H1 (cell line): ENCODE results near the gene RAB3C. TPM values are rescaled to one million over a fixed set of nuclear protein-coding genes. Genes with fewer than 3 reads are reported as not detected.

ENCODE experiments used
- CTCF ChIA-PET: fragments of 300-600 bp; sonication (Branson Sonifier 250); formaldehyde crosslinking; loops from one replicate; lab custom pipeline; 2021; ENCODE audit not compliant: partially characterized antibody; lab: Charles Lee
- POLR2A ChIA-PET: fragments of 300-600 bp; sonication (Branson Sonifier 250); formaldehyde crosslinking; loops from one replicate; lab custom pipeline; 2021; ENCODE audit warnings: inconsistent platforms; ENCODE audit not compliant: partially characterized antibody; lab: Charles Lee
- DNase-seq, 2 experiments: peaks; one replicate each; pipeline versions ENCODE4 v3.0.0 to v3.0.0-alpha.2; 2010 to 2022; ENCODE audit warnings: low spot score in 2 of 2, low read depth in 1 of 2, mixed read lengths in 1 of 2
- FAIRE-seq: peaks from 2 replicates; lab custom pipeline; 2011; peaks lifted over from hg19 to GRCh38; lab: Jason Lieb, UNC
- H2AFZ ChIP-seq: 2 replicates; pipeline ENCODE4 v1.8.1; 2012; ENCODE audit warnings: low read length, inconsistent platforms
- H2AK5ac ChIP-seq: 2 replicates; pipeline ENCODE4 v1.6.1; 2013; ENCODE audit warnings: low read depth, low read length
- H2BK120ac ChIP-seq: replicated peaks from 2 replicates; pipeline ENCODE3; 2013; ENCODE audit warnings: low read depth, low read length, inconsistent platforms
- H2BK12ac ChIP-seq: 2 replicates; pipeline ENCODE4 v1.6.1; 2013; ENCODE audit warnings: low read depth, low read length
- H2BK15ac ChIP-seq: 2 replicates; pipeline ENCODE4 v1.6.1; 2013; ENCODE audit warnings: low read length
- H2BK20ac ChIP-seq: 2 replicates; pipeline ENCODE4 v1.6.1; 2013; ENCODE audit warnings: low read length
- H2BK5ac ChIP-seq: 2 replicates; pipeline ENCODE4 v1.6.1; 2013; ENCODE audit warnings: low read depth, low read length
- H3K14ac ChIP-seq: 2 replicates; pipeline ENCODE4 v1.6.1; 2013; ENCODE audit warnings: inconsistent platforms; ENCODE audit not compliant: insufficient read length
- H3K18ac ChIP-seq: 2 replicates; pipeline ENCODE4 v1.6.1; 2013; ENCODE audit warnings: low read length; ENCODE audit errors: extremely low read depth
- H3K23ac ChIP-seq: 2 replicates; pipeline ENCODE4 v1.6.1; 2013; ENCODE audit warnings: inconsistent platforms; ENCODE audit not compliant: insufficient read length
- H3K23me2 ChIP-seq: 2 replicates; pipeline ENCODE4 v1.6.1; 2013; ENCODE audit warnings: low read depth, low read length
- H3K27ac ChIP-seq: 2 replicates; pipeline ENCODE4 v1.6.1; 2011; ENCODE audit warnings: low read depth, low read length, inconsistent platforms
- H3K27me3 ChIP-seq, 4 experiments: replicated peaks in 1 of 4; 1 replicate in 1 of 4; 2 replicates in 3 of 4; pipeline versions ENCODE4 v1.6.1 to v1.8.1; 2011 to 2013; ENCODE audit warnings: low read length in 3 of 4, mild to moderate bottlenecking in 3 of 4, inconsistent platforms in 2 of 4, mixed read lengths in 2 of 4, moderate library complexity in 1 of 4; ENCODE audit not compliant: control insufficient read depth in 3 of 4, insufficient read depth in 3 of 4; ENCODE audit errors: extremely low read depth in 1 of 4
- H3K36me3 ChIP-seq, 4 experiments: 2 replicates each; pipeline versions ENCODE4 v1.6.1 to v1.8.1; 2011 to 2013; ENCODE audit warnings: mild to moderate bottlenecking in 4 of 4, low read length in 3 of 4, moderate library complexity in 2 of 4, control low read depth in 1 of 4, inconsistent platforms in 1 of 4; ENCODE audit not compliant: insufficient read depth in 4 of 4, control insufficient read depth in 2 of 4
- H3K4ac ChIP-seq: replicated peaks from 2 replicates; pipeline ENCODE3; 2013; ENCODE audit warnings: low read length, low read depth, mixed read lengths, inconsistent platforms; ENCODE audit not compliant: insufficient read length
- H3K4me1 ChIP-seq, 4 experiments: replicated peaks in 1 of 4; 1 replicate in 1 of 4; 2 replicates in 3 of 4; pipeline versions ENCODE4 v1.6.1 to v1.8.1; 2011 to 2013; ENCODE audit warnings: low read length in 3 of 4, inconsistent platforms in 2 of 4, mixed read lengths in 1 of 4; ENCODE audit not compliant: insufficient read depth in 4 of 4, control insufficient read depth in 3 of 4
- H3K4me2 ChIP-seq, 2 experiments: 2 replicates each; pipeline versions ENCODE4 v1.6.1 to v1.8.1; 2011 to 2013; ENCODE audit warnings: low read depth in 2 of 2, low read length in 2 of 2, control low read depth in 1 of 2, inconsistent platforms in 1 of 2, mild to moderate bottlenecking in 1 of 2; ENCODE audit not compliant: insufficient read depth in 1 of 2
- H3K4me3 ChIP-seq, 4 experiments: fragments of 200-600, 300-600 bp in 1 of 4; sonication (generic), shearing (Covaris generic), sonication (Bioruptor Twin) in 1 of 4; 2 replicates each; pipeline versions ENCODE4 v1.5.1 to v1.8.1; 2011 to 2016; ENCODE audit warnings: low read length in 4 of 4, low read depth in 3 of 4, control low read depth in 2 of 4, inconsistent platforms in 2 of 4, mild to moderate bottlenecking in 2 of 4, mixed read lengths in 1 of 4, moderate library complexity in 1 of 4; ENCODE audit not compliant: insufficient read depth in 2 of 4; ENCODE audit errors: extremely low read depth in 1 of 4
- H3K56ac ChIP-seq: replicated peaks from 2 replicates; pipeline ENCODE3; 2013; ENCODE audit warnings: low read depth, mild to moderate bottlenecking, mixed read lengths, low read length, inconsistent platforms; ENCODE audit not compliant: insufficient read length
- H3K79me1 ChIP-seq: 2 replicates; pipeline ENCODE4 v1.6.1; 2013; ENCODE audit warnings: low read depth, low read length, control low read depth
- H3K79me2 ChIP-seq, 2 experiments: 2 replicates each; pipeline versions ENCODE4 v1.6.1 to v1.8.1; 2012 to 2013; ENCODE audit warnings: low read length in 2 of 2, mild to moderate bottlenecking in 2 of 2, inconsistent platforms in 1 of 2; ENCODE audit not compliant: insufficient read depth in 2 of 2, control insufficient read depth in 1 of 2
- H3K9ac ChIP-seq, 4 experiments: replicated peaks in 1 of 4; 1 replicate in 1 of 4; 2 replicates in 3 of 4; pipeline versions ENCODE4 v1.6.1 to v1.8.1; 2011 to 2013; ENCODE audit warnings: low read depth in 3 of 4, low read length in 3 of 4, control low read depth in 2 of 4, mild to moderate bottlenecking in 2 of 4, moderate library complexity in 2 of 4, inconsistent platforms in 1 of 4; ENCODE audit errors: extremely low read depth in 1 of 4
- H3K9me3 ChIP-seq, 2 experiments: 2 replicates each; pipeline versions ENCODE4 v1.6.1 to v1.8.1; 2012 to 2013; ENCODE audit warnings: mild to moderate bottlenecking in 2 of 2, moderate library complexity in 2 of 2, control low read depth in 1 of 2, inconsistent platforms in 1 of 2, low read depth in 1 of 2, low read length in 1 of 2, mixed read lengths in 1 of 2; ENCODE audit not compliant: insufficient read depth in 2 of 2
- H4K20me1 ChIP-seq, 2 experiments: replicated peaks in 1 of 2; 2 replicates each; pipeline versions ENCODE3 to v1.8.1; 2011 to 2013; ENCODE audit warnings: inconsistent platforms in 2 of 2, low read length in 2 of 2, mild to moderate bottlenecking in 1 of 2; ENCODE audit not compliant: insufficient read depth in 2 of 2, control insufficient read depth in 1 of 2
- H4K5ac ChIP-seq: 2 replicates; pipeline ENCODE4 v1.6.1; 2013; ENCODE audit warnings: low read length, low read depth, mixed read lengths, inconsistent platforms; ENCODE audit not compliant: insufficient read length
- H4K8ac ChIP-seq: 2 replicates; pipeline ENCODE4 v1.8.0; 2013; ENCODE audit warnings: mild to moderate bottlenecking, moderate library complexity, low read length, inconsistent platforms; ENCODE audit not compliant: insufficient read depth; ENCODE audit errors: extremely low read depth
- H4K91ac ChIP-seq: replicated peaks from 2 replicates; pipeline ENCODE3; 2013; ENCODE audit warnings: low read length, mixed read lengths, inconsistent platforms; ENCODE audit not compliant: insufficient read length
- ASH2L ChIP-seq: fragments of 200-600, 300-600 bp; sonication (generic); IDR thresholded peaks from one replicate; pipeline ENCODE4 v1.7.1; 2017; ENCODE audit warnings: low read length
- CBX5 ChIP-seq: fragments of 300-800, 300-1000 bp; sonication (generic); IDR thresholded peaks from 2 replicates; pipeline ENCODE4 v1.7.1; 2016; ENCODE audit warnings: antibody characterized with exemption, low read length, low read depth
- CHD1 ChIP-seq: IDR thresholded peaks from 2 replicates; pipeline ENCODE4 v1.6.1; 2012; ENCODE audit warnings: low read depth, low read length, improper control_type of control experiment
- EP300 ChIP-seq, 2 experiments: IDR thresholded peaks; 1 replicate in 1 of 2; 2 replicates in 1 of 2; pipeline ENCODE4 v1.6.1; 2011 to 2012; ENCODE audit warnings: low read depth in 2 of 2, low read length in 2 of 2, mild to moderate bottlenecking in 2 of 2, borderline replicate concordance in 1 of 2, inconsistent platforms in 1 of 2, moderate library complexity in 1 of 2
- MAFK ChIP-seq: IDR thresholded peaks from 2 replicates; pipeline ENCODE4 v1.6.1; 2012; ENCODE audit warnings: low read depth, mild to moderate bottlenecking, improper control_type of control experiment, low read length
- WGBS, 2 experiments: shearing (Covaris generic) in 1 of 2; methylation state at CpG; one replicate each; pipeline versions ENCODE4 v1.1.6 to v1.1.7; 2013 to 2015; ENCODE audit warnings: low lambda C conversion rate in 2 of 2, mixed read lengths in 2 of 2, inconsistent platforms in 1 of 2, low coverage in 1 of 2, missing lambda C conversion rate in 1 of 2; ENCODE audit not compliant: insufficient replicate concordance in 2 of 2, insufficient coverage in 1 of 2, insufficient read length in 1 of 2; ENCODE audit errors: extremely low coverage in 1 of 2, missing lambda C conversion rate in 1 of 2; 5-methylcytosine and 5-hydroxymethylcytosine counted together
- polyA plus RNA-seq, 7 experiments: library from polyadenylated mRNA; depleted of rRNA in 3 of 7; stranded (reverse) in 5 of 7; unstranded in 2 of 7; fragments of >200 nt in 5 of 7; fragments of 200-250 nt in 2 of 7; gene quantifications; 1 replicate in 5 of 7; 2 replicates in 1 of 7; 4 replicates in 1 of 7; pipeline versions ENCODE4 v1.2.1 to v1.2.3, GENCODE V29; 2011 to 2013; ENCODE audit warnings: missing spikeins in 2 of 7, mixed read lengths in 2 of 7
- total RNA-seq: library from RNA; stranded (reverse); fragmentation: NEBNext Ultra II Directional; extraction: Animal tissue kit (Norgen Biotek cat#: 25700); gene quantifications from 2 replicates; pipeline ENCODE4 v1.2.1, GENCODE V29; 2021

The RAB3C gene
- total and polyA plus RNA-seq, 2 of the 8 experiments (the other 6 are each of a cell fraction or from before 2014, with no cell fraction given): 14.7 to 18.3 TPM

- WGBS, 2 experiments: 95% methylated on average over 2 of the region's 2 CpGs; no CpG with 5 or more reads in 1 of the 2 experiments
- no peak overlapping the region for H2BK15ac ChIP-seq
- H3K9ac ChIP-seq: no peak overlapping the region
- no peak overlapping the region for H2BK5ac ChIP-seq
- ChIA-PET CTCF (no interaction called here), POLR2A (no interaction called here)
- no peaks in the 10 kb centered on the region for H3K79me1 ChIP-seq
- peaks cover 1% of the 10 kb centered on the region; the same call in 1 of the 2 replicates for H3K23me2 ChIP-seq
- H2BK120ac ChIP-seq: no peak overlapping the region
- no peak overlapping the region for H3K14ac ChIP-seq
- H3K4me3 ChIP-seq: no peak overlapping the region
- H2BK12ac ChIP-seq: no peak overlapping the region
- FAIRE-seq (no peak), DNase-seq (no peak)
- H4K20me1 ChIP-seq: no peaks in the 10 kb centered on the region
- no peaks in the 10 kb centered on the region for H3K9me3 ChIP-seq
- H3K27me3 ChIP-seq: no peaks in the 10 kb centered on the region
- H4K91ac ChIP-seq: no peak overlapping the region
- H3K79me2 ChIP-seq: no peaks in the 10 kb centered on the region
- TF ChIP-seq CBX5 (no peak), EP300 (IDR thresholded peaks at IDR 0.05; ENCODE audit: borderline replicate concordance in 1 of 2, low read depth in 2 of 2, low read length in 2 of 2) (no peak), ASH2L (no peak), CHD1 (no peak), MAFK (no peak)
- no peak overlapping the region for H2AK5ac ChIP-seq
- no peak overlapping the region for H4K5ac ChIP-seq
- H3K23ac ChIP-seq: no peak overlapping the region
- H3K56ac ChIP-seq: no peak overlapping the region
- H3K36me3 ChIP-seq: no peaks in the 10 kb centered on the region
- H3K27ac ChIP-seq: no peak overlapping the region
- H3K4me2 ChIP-seq: no peak overlapping the region
- no peak overlapping the region for H3K4ac ChIP-seq
- no peaks in the 10 kb centered on the region for H3K4me1 ChIP-seq
- H4K8ac ChIP-seq: no peak overlapping the region
- no peak overlapping the region for H2AFZ ChIP-seq
- H2BK20ac ChIP-seq: no peak overlapping the region
- H3K18ac ChIP-seq: no peak overlapping the region
Measured at GRCh38 chr5:58674711-58675110, 91.8 kb downstream of the RAB3C start.
